ENCODE measurements around the gene C1orf56.

The C1orf56 gene

GRCh38 chr1:151047591-151047924, at the start of gene C1orf56:
TSS of gene C1orf56 (plus strand) at chr1:151047751. CDS start at chr1:151047848, 97 bp downstream.
- peak; percentile 10 for DNase-seq

- no peak for DNase-seq
Measured at GRCh38 chr1:150997949-150998348, 49.6 kb upstream of the C1orf56 start.

GRCh38 chr1:150999051-150999674, 48.4 kb upstream of the C1orf56 start:
- DNase-seq, result peak; percentile 61

- no peak for DNase-seq
Measured at GRCh38 chr1:150999926-151000325, 47.6 kb upstream of the C1orf56 start.

GRCh38 chr1:151000408-151000807, 47.1 kb upstream of the C1orf56 start:
- DNase-seq, result no peak

GRCh38 chr1:151001602-151002001, 45.9 kb upstream of the C1orf56 start:
- DNase-seq, result peak; percentile 76

GRCh38 chr1:151002051-151002450, 45.5 kb upstream of the C1orf56 start:
- DNase-seq, result no peak

GRCh38 chr1:151002611-151003010, 44.9 kb upstream of the C1orf56 start:
- DNase-seq, result no peak

- no peak for DNase-seq
Measured at GRCh38 chr1:151003180-151003579, 44.4 kb upstream of the C1orf56 start.

GRCh38 chr1:151005729-151006319, 41.7 kb upstream of the C1orf56 start:
- DNase-seq, result no peak

GRCh38 chr1:151006327-151007052, 41.1 kb upstream of the C1orf56 start, which contains the start of gene MINDY1:
TSS of gene MINDY1 (minus strand) at chr1:151006902. CDS start at chr1:151002617, 4,285 bp downstream.
- peak; percentile 76 for DNase-seq

- no peak for DNase-seq
Measured at GRCh38 chr1:151007853-151008243, 39.7 kb upstream of the C1orf56 start.

GRCh38 chr1:151008244-151009205, 39.0 kb upstream of the C1orf56 start, which contains the start of gene PRUNE1:
TSS of gene PRUNE1 (plus strand) at chr1:151008449. CDS start at chr1:151008633, 184 bp downstream.
- DNase-seq, result peak; percentile 98

- no peak for DNase-seq
Measured at GRCh38 chr1:151009206-151009587, 38.4 kb upstream of the C1orf56 start.

GRCh38 chr1:151009674-151010345, 37.7 kb upstream of the C1orf56 start:
- DNase-seq, result no peak

GRCh38 chr1:151010346-151010726, 37.2 kb upstream of the C1orf56 start:
- no peak for DNase-seq

- DNase-seq, result no peak
Measured at GRCh38 chr1:151011154-151011850, 36.2 kb upstream of the C1orf56 start.

GRCh38 chr1:151012684-151013471, 34.7 kb upstream of the C1orf56 start:
- no peak for DNase-seq

- no peak for DNase-seq
Measured at GRCh38 chr1:151013518-151013917, 34.0 kb upstream of the C1orf56 start.

GRCh38 chr1:151024540-151025146, 22.9 kb upstream of the C1orf56 start:
- peak; percentile 77 for DNase-seq

All from inflammatory macrophage treated with lipopolysaccharide for 4 hours (primary cell).